Neutrophil (primary cell): ENCODE data around the gene NTN5.
A peak's percentile ranks its signal among the peaks of the same experiment; 100 is the strongest.

ENCODE experiments used
- H3K27ac ChIP-seq: fragments of 200-600 bp; sonication (generic); 2 replicates; pipeline ENCODE4 v1.5.1; 2016; ENCODE audit warnings: mild to moderate bottlenecking, moderate library complexity
- H3K27me3 ChIP-seq: fragments of 200-600 bp; sonication (generic); 2 replicates; pipeline ENCODE4 v1.6.0; 2016; ENCODE audit warnings: mild to moderate bottlenecking
- H3K36me3 ChIP-seq: fragments of 200-600 bp; sonication (generic); 2 replicates; pipeline ENCODE4 v1.5.1; 2017
- H3K4me1 ChIP-seq, 2 experiments: fragments of 200-600 bp in 1 of 2; sonication (generic) in 1 of 2; 1 replicate in 1 of 2; 2 replicates in 1 of 2; pipeline versions ENCODE4 v1.5.1 to v1.6.1; 2013 to 2016; ENCODE audit warnings: low read depth in 1 of 2, low read length in 1 of 2, mild to moderate bottlenecking in 1 of 2, moderate library complexity in 1 of 2; ENCODE audit not compliant: control insufficient read depth in 1 of 2, insufficient read depth in 1 of 2
- H3K4me3 ChIP-seq, 2 experiments: fragments of 200-600 bp in 1 of 2; sonication (generic) in 1 of 2; 1 replicate in 1 of 2; 2 replicates in 1 of 2; pipeline ENCODE4 v1.5.1; 2013 to 2016; ENCODE audit warnings: low read depth in 1 of 2, low read length in 1 of 2, mild to moderate bottlenecking in 1 of 2, moderate library complexity in 1 of 2
- H3K9me3 ChIP-seq: fragments of 200-600 bp; sonication (generic); 2 replicates; pipeline ENCODE4 v1.5.1; 2016
- CTCF ChIP-seq: fragments of 200-600 bp; sonication (generic); IDR thresholded peaks from 2 replicates; pipeline ENCODE4 v1.5.1; 2016; ENCODE audit warnings: antibody characterized with exemption

The NTN5 gene

GRCh38 chr19:48713864-48714755, 41.3 kb upstream of the NTN5 start:
- Histone ChIP-seq H3K4me1 (peaks cover 9 to 16% of the 10 kb centered on the region in 2 experiments), H3K9me3 (no peaks in the 10 kb centered on the region), H3K27me3 (peaks cover 19% of the 10 kb centered on the region), H3K27ac (peak overlapping the region; percentile 45), H3K36me3 (no peaks in the 10 kb centered on the region), H3K4me3 (peak overlapping the region; percentile 55 to 63)
- no peak for TF ChIP-seq CTCF

DNA sequence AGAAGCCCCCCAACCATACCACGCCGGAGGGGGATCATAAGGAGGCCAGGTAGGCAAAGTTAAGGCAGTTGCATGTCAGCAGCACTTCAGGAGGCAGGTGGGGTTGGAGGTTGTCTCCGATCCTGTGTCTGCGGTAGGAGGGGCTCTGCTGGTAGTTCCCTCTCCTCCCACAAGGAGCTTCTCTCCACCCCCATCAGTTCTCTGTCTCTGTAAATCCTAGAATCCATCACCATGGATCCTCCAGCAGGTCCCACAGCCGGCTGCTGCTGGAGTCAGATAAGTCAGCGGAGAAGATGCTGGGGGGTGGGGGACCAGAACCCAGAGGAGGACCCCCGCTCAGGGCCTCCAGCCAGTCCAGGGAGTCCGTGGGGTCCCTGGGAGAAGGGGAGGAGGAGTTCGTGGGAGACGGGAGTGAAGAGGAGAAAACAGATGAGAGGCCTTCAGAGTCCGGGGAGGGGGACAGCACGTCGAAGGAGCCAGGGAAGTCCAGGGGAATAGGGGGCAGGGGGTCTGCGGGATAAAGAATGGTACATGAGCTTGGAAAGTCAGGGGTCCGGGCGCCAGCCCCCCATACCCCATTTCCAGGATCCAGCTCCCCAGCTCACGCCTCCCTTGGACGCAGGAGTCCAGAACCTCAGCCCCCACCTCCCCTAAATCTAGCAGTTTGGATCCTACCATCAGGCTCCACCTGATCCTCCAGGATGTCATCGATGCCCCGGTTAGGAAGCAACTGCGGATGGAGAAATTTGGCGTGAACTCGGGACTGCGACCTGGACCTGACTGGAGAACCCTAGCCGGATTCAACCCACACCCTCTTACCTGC, 40.4 kb upstream of the NTN5 start:
- Histone ChIP-seq H3K4me1 (peaks cover 9 to 16% of the 10 kb centered on the region in 2 experiments), H3K27ac (no peak overlapping the region), H3K9me3 (no peaks in the 10 kb centered on the region), H3K27me3 (peaks cover 19% of the 10 kb centered on the region), H3K36me3 (no peaks in the 10 kb centered on the region), H3K4me3 (peak overlapping the region; percentile 55 to 63)
- TF ChIP-seq CTCF = no peak

DNA sequence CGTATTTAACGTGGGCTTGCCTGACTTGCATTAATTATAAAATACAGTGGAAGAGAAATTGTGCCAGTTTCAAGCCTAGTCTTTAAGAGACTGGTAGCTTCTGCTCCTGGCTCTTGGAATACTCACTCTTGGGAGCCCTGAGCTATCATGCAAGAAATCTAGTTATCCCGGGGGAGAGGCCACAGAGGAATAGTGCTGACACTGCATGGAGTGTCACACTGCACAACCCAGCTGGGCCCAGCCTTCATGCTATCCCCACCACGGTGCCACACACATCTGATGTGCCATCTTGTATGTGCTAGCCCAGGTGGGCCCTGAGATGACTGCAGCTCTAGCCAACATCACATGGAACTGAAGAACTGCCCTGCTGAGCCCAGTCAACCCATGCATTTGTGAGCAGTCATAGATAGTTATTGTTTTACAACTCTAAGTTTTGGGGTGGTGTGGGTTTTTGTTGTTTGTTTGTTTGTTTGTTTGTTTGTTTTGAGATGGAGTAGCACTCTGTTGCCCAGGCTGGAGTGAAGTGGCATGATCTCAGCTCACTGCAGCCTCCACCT, 38.4 kb upstream of the NTN5 start:
- no peak overlapping the region for H3K27ac ChIP-seq
- peaks cover 9 to 16% of the 10 kb centered on the region in 2 experiments for H3K4me1 ChIP-seq
- no peak for TF ChIP-seq CTCF
- no peaks in the 10 kb centered on the region for H3K36me3 ChIP-seq
- H3K9me3 ChIP-seq = no peaks in the 10 kb centered on the region
- peaks cover 19% of the 10 kb centered on the region for H3K27me3 ChIP-seq
- no peak overlapping the region for H3K4me3 ChIP-seq

- peaks cover under 1 to 2% of the 10 kb centered on the region in 2 experiments for H3K4me1 ChIP-seq
- no peak overlapping the region for H3K4me3 ChIP-seq
Measured at GRCh38 chr19:48708471-48708870, 35.7 kb upstream of the NTN5 start.

More at GRCh38 chr19:48708471-48708870, 35.7 kb upstream of the NTN5 start:
- Histone ChIP-seq H3K27ac (no peak overlapping the region), H3K9me3 (no peaks in the 10 kb centered on the region), H3K27me3 (peaks cover 10% of the 10 kb centered on the region), H3K36me3 (no peaks in the 10 kb centered on the region)
- TF ChIP-seq CTCF = no peak
